Measurements from ENCODE around the gene FOXP3.

- TF ChIP-seq POLR2A (IDR thresholded peaks at IDR 0.05; ENCODE audit: low read depth, low read length) (no peak), POLR2AphosphoS5 (IDR thresholded peaks at IDR 0.05; ENCODE audit: low read depth, low read length) (no peak), TAF1 (IDR thresholded peaks at IDR 0.05; ENCODE audit: borderline replicate concordance, low read depth, low read length) (no peak)
These were observed 25.8 kb downstream of the FOXP3 start for GRCh38 chrX:49238735-49239134.
